ENCODE measurements around the gene S100A11.

S100A11 gene

DNA sequence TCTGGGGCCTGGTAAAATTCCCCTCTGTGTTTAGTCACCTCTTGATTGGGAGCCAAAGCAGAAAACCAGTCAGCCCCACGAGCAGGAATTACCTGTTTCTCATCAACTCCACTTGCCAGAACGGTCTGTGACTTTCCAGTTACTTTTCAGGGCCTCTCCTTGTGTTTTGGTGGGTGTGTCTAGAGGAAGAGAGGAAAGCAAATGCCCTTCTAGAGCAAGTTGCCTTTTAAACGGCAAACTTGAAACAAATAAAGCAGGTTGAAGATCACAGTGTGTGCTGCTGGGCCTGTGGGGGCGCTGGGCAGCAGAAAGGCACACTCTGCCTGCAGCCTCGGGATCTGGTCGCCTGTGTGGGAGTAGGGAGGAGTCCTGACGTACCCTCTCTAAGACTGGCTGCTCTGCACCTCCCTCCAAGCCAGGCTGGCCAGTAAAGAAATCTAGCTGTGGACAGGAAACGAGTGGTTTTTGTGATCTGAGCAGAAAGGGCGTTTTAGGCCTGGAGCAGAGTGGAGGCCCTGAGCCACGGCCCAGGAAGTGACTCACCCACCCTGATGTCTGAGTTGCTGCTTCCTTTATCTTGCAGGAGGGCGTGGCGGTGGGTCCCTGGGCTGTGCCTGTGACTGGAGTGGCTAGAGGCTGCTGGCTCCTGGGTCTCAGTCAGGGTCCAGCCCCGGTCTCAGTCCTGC is 11.1 kb upstream of the S100A11 start:
- peak overlapping the region in 1 of 2 experiments; percentile 72 for H2BK12ac ChIP-seq (ENCODE audit: low read length in 2 of 2)
- H3K4ac ChIP-seq (ENCODE audit: low read depth in 1 of 2, low read length in 2 of 2): peak overlapping the region; percentile 86 to 97
- peak overlapping the region; percentile 78 for H3K4me2 ChIP-seq (ENCODE audit: low read length, poor library complexity, severe bottlenecking)
- H3K4me1 ChIP-seq (ENCODE audit: control insufficient read depth, insufficient read depth, low read depth, low read length): peaks cover 9% of the 10 kb centered on the region
- no peak overlapping the region for H3K14ac ChIP-seq (ENCODE audit: low read length in 2 of 2)
- H3K23ac ChIP-seq (ENCODE audit: low read length in 2 of 2): peak overlapping the region in 1 of 2 experiments; percentile 93
- peaks cover 2 to 3% of the 10 kb centered on the region in 2 experiments for H3K27me3 ChIP-seq (ENCODE audit: control insufficient read depth in 1 of 2, insufficient read depth in 1 of 2, low read length in 2 of 2)
- H4K8ac ChIP-seq (ENCODE audit: low read length): peak overlapping the region; percentile 97
- H2BK5ac ChIP-seq (ENCODE audit: low read depth, low read length, poor library complexity, severe bottlenecking): peak overlapping the region; percentile 93
- H3K27ac ChIP-seq (ENCODE audit: low read length, poor library complexity, severe bottlenecking): peak overlapping the region; percentile 99
- peak overlapping the region; percentile 90 for H3K9ac ChIP-seq (ENCODE audit: low read length)
- H3K4me3 ChIP-seq (ENCODE audit: insufficient read depth in 1 of 2, low read depth in 1 of 2, low read length in 2 of 2): peak overlapping the region in 1 of 2 experiments; percentile 70
- DNase-seq: peak; percentile 100
- no peaks in the 10 kb centered on the region for H3K36me3 ChIP-seq (ENCODE audit: control insufficient read depth in 1 of 2, insufficient read depth in 2 of 2, low read depth in 1 of 2, low read length in 2 of 2)
- H2AFZ ChIP-seq (ENCODE audit: low read depth, low read length): peak overlapping the region; percentile 29
- H3K18ac ChIP-seq (ENCODE audit: low read depth in 1 of 2, low read length in 2 of 2): peak overlapping the region; percentile 94 to 98
- no peaks in the 10 kb centered on the region for H3K79me1 ChIP-seq (replicated peaks; ENCODE audit: low read length, poor library complexity, severe bottlenecking)
- H2BK15ac ChIP-seq (ENCODE audit: low read depth, poor library complexity, severe bottlenecking): peak overlapping the region; percentile 97
- 1% methylated on average over 11 of the region's 13 CpGs for WGBS
- H4K91ac ChIP-seq (ENCODE audit: low read length): peak overlapping the region; percentile 61
- H2AK5ac ChIP-seq (ENCODE audit: low read length, severe bottlenecking): peak overlapping the region; percentile 53
- no peaks in the 10 kb centered on the region for H3K9me3 ChIP-seq (ENCODE audit: control insufficient read depth, low read length)
- H2BK120ac ChIP-seq (ENCODE audit: low read depth, low read length): peak overlapping the region; percentile 91

DNA sequence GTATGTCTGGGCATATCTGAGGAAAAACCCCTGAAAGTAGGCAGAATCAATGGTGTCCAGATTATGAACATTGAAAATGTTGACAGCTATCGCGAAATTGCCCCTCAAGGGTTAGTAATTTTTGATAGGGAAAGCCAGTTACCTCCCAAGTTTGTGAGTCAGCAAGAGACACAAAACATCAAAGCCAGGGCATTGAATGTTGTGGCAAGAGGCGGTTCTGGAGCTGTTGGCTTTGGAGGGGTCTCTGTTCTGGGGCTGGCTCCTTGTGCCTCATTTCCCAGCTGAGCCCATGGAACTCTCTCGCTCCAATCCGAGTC is 10.6 kb upstream of the S100A11 start:
- 44% methylated on average over 5 of the region's 5 CpGs for WGBS
- Histone ChIP-seq H4K91ac (ENCODE audit: low read length) (peak overlapping the region; percentile 61), H2BK15ac (ENCODE audit: low read depth, poor library complexity, severe bottlenecking) (peak overlapping the region; percentile 97), H3K4ac (ENCODE audit: low read depth in 1 of 2, low read length in 2 of 2) (peak overlapping the region; percentile 78 to 86), H3K9me3 (ENCODE audit: control insufficient read depth, low read length) (no peaks in the 10 kb centered on the region), H2AK5ac (ENCODE audit: low read length, severe bottlenecking) (peak overlapping the region; percentile 53), H3K14ac (ENCODE audit: low read length in 2 of 2) (no peak overlapping the region), H2BK5ac (ENCODE audit: low read depth, low read length, poor library complexity, severe bottlenecking) (peak overlapping the region; percentile 93), H3K79me1 (replicated peaks; ENCODE audit: low read length, poor library complexity, severe bottlenecking) (no peaks in the 10 kb centered on the region), H3K27me3 (ENCODE audit: control insufficient read depth in 1 of 2, insufficient read depth in 1 of 2, low read length in 2 of 2) (peaks cover 0 to 1% of the 10 kb centered on the region in 2 experiments), H2AFZ (ENCODE audit: low read depth, low read length) (peak overlapping the region; percentile 29), H3K36me3 (ENCODE audit: control insufficient read depth in 1 of 2, insufficient read depth in 2 of 2, low read depth in 1 of 2, low read length in 2 of 2) (no peaks in the 10 kb centered on the region), H3K4me1 (ENCODE audit: control insufficient read depth, insufficient read depth, low read depth, low read length) (peaks cover 9% of the 10 kb centered on the region), H3K27ac (ENCODE audit: low read length, poor library complexity, severe bottlenecking) (peak overlapping the region; percentile 99), H4K8ac (ENCODE audit: low read length) (peak overlapping the region; percentile 69), H2BK12ac (ENCODE audit: low read length in 2 of 2) (peak overlapping the region in 1 of 2 experiments; percentile 72), H3K18ac (ENCODE audit: low read depth in 1 of 2, low read length in 2 of 2) (peak overlapping the region; percentile 31 to 56), H3K4me2 (ENCODE audit: low read length, poor library complexity, severe bottlenecking) (peak overlapping the region; percentile 65), H2BK120ac (ENCODE audit: low read depth, low read length) (peak overlapping the region; percentile 84), H3K4me3 (ENCODE audit: insufficient read depth in 1 of 2, low read depth in 1 of 2, low read length in 2 of 2) (peak overlapping the region in 1 of 2 experiments; percentile 70), H3K23ac (ENCODE audit: low read length in 2 of 2) (peak overlapping the region in 1 of 2 experiments; percentile 93), H3K9ac (ENCODE audit: low read length) (peak overlapping the region; percentile 90)
- no peak for DNase-seq

DNA sequence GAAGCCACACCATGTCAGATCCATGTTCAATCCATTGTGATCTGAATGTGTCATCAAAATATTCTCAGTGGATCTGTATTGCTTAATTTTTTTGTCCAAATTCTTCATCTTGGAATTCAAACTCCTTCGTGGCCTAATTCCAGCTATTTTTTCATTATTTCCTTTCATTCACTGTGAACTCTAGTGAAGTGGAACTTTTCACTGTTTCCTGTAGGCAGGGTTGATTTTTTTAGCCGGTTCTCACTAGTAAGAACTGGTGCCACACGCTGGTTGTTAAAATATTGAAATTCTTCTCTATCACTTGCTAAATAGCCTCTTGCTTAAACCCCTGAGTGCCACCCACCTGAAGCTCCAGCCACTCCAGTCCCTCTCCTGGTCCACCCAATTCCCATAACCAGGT is 7.6 kb upstream of the S100A11 start:
- no peak overlapping the region for H2AK5ac ChIP-seq (ENCODE audit: low read length, severe bottlenecking)
- no peak overlapping the region for H2BK120ac ChIP-seq (ENCODE audit: low read depth, low read length)
- no peaks in the 10 kb centered on the region for H3K9me3 ChIP-seq (ENCODE audit: control insufficient read depth, low read length)
- no peak overlapping the region for H4K91ac ChIP-seq (ENCODE audit: low read length)
- H3K79me1 ChIP-seq (replicated peaks; ENCODE audit: low read length, poor library complexity, severe bottlenecking): no peaks in the 10 kb centered on the region
- H3K4ac ChIP-seq (ENCODE audit: low read depth in 1 of 2, low read length in 2 of 2): no peak overlapping the region
- no peak overlapping the region for H3K23ac ChIP-seq (ENCODE audit: low read length in 2 of 2)
- no peak overlapping the region for H2BK15ac ChIP-seq (ENCODE audit: low read depth, poor library complexity, severe bottlenecking)
- no peak overlapping the region for H3K4me2 ChIP-seq (ENCODE audit: low read length, poor library complexity, severe bottlenecking)
- peaks cover 9% of the 10 kb centered on the region for H3K4me1 ChIP-seq (ENCODE audit: control insufficient read depth, insufficient read depth, low read depth, low read length)
- H3K36me3 ChIP-seq (ENCODE audit: control insufficient read depth in 1 of 2, insufficient read depth in 2 of 2, low read depth in 1 of 2, low read length in 2 of 2): no peaks in the 10 kb centered on the region
- H3K27ac ChIP-seq (ENCODE audit: low read length, poor library complexity, severe bottlenecking): no peak overlapping the region
- peak overlapping the region; percentile 69 for H3K9ac ChIP-seq (ENCODE audit: low read length)
- 100% methylated on average over 1 of the region's 3 CpGs for WGBS
- H3K27me3 ChIP-seq (ENCODE audit: control insufficient read depth in 1 of 2, insufficient read depth in 1 of 2, low read length in 2 of 2): peaks cover 0 to 27% of the 10 kb centered on the region in 2 experiments
- no peak overlapping the region for H3K4me3 ChIP-seq (ENCODE audit: insufficient read depth in 1 of 2, low read depth in 1 of 2, low read length in 2 of 2)
- no peak overlapping the region for H2AFZ ChIP-seq (ENCODE audit: low read depth, low read length)
- H2BK12ac ChIP-seq (ENCODE audit: low read length in 2 of 2): no peak overlapping the region
- no peak overlapping the region for H3K18ac ChIP-seq (ENCODE audit: low read depth in 1 of 2, low read length in 2 of 2)
- H2BK5ac ChIP-seq (ENCODE audit: low read depth, low read length, poor library complexity, severe bottlenecking): no peak overlapping the region
- no peak overlapping the region for H3K14ac ChIP-seq (ENCODE audit: low read length in 2 of 2)
- no peak overlapping the region for H4K8ac ChIP-seq (ENCODE audit: low read length)
- DNase-seq: no peak

DNA sequence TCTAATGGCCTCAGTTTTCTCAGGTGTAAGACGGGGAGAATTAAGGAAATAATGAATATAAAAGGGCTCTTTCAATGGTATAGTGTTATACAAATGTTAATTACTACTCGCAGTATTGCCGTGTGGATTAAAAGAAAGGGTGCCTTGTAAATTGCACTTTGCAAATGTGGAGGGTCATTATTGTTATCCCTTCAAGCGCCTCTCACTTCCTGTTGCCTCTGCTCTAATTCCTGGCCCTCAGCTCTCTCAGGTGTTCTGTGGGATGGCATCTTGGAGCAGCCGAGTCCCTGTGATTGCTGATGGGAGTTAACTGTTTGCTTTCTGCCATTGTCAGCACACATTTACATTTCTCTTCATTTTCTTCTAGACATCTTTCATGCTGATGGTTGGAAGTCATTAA is 7.1 kb upstream of the S100A11 start:
- Histone ChIP-seq H2AFZ (ENCODE audit: low read depth, low read length) (no peak overlapping the region), H4K91ac (ENCODE audit: low read length) (no peak overlapping the region), H3K4me3 (ENCODE audit: insufficient read depth in 1 of 2, low read depth in 1 of 2, low read length in 2 of 2) (no peak overlapping the region), H3K23ac (ENCODE audit: low read length in 2 of 2) (no peak overlapping the region), H3K27me3 (ENCODE audit: control insufficient read depth in 1 of 2, insufficient read depth in 1 of 2, low read length in 2 of 2) (peaks cover 0 to 27% of the 10 kb centered on the region in 2 experiments), H3K27ac (ENCODE audit: low read length, poor library complexity, severe bottlenecking) (no peak overlapping the region), H2BK15ac (ENCODE audit: low read depth, poor library complexity, severe bottlenecking) (no peak overlapping the region), H3K36me3 (ENCODE audit: control insufficient read depth in 1 of 2, insufficient read depth in 2 of 2, low read depth in 1 of 2, low read length in 2 of 2) (no peaks in the 10 kb centered on the region), H3K4ac (ENCODE audit: low read depth in 1 of 2, low read length in 2 of 2) (no peak overlapping the region), H3K9ac (ENCODE audit: low read length) (peak overlapping the region; percentile 69), H2BK12ac (ENCODE audit: low read length in 2 of 2) (no peak overlapping the region), H3K4me1 (ENCODE audit: control insufficient read depth, insufficient read depth, low read depth, low read length) (peaks cover 7% of the 10 kb centered on the region), H3K9me3 (ENCODE audit: control insufficient read depth, low read length) (no peaks in the 10 kb centered on the region), H4K8ac (ENCODE audit: low read length) (no peak overlapping the region), H2BK120ac (ENCODE audit: low read depth, low read length) (no peak overlapping the region), H3K4me2 (ENCODE audit: low read length, poor library complexity, severe bottlenecking) (no peak overlapping the region), H3K18ac (ENCODE audit: low read depth in 1 of 2, low read length in 2 of 2) (no peak overlapping the region), H3K14ac (ENCODE audit: low read length in 2 of 2) (no peak overlapping the region), H2AK5ac (ENCODE audit: low read length, severe bottlenecking) (peak overlapping the region; percentile 53), H3K79me1 (replicated peaks; ENCODE audit: low read length, poor library complexity, severe bottlenecking) (no peaks in the 10 kb centered on the region), H2BK5ac (ENCODE audit: low read depth, low read length, poor library complexity, severe bottlenecking) (no peak overlapping the region)
- 59% methylated on average over 4 of the region's 5 CpGs for WGBS
- DNase-seq: no peak

Data from mesenchymal stem cell (in vitro differentiated cells and primary cell).